ENCODE results near the gene SLC38A8.

- TF ChIP-seq POLR2A (IDR thresholded peaks at IDR 0.05) (no peak), CTCF (IDR thresholded peaks at IDR 0.05) (no peak), EP300 (IDR thresholded peaks at IDR 0.05) (no peak)
These were observed 81.9 kb downstream of the SLC38A8 start for GRCh38 chr16:83960521-83961249.
